ENCODE measurements around the gene FOXN3.
A peak's percentile ranks its signal among the peaks of the same experiment; 100 is the strongest.

Gene FOXN3

DNA sequence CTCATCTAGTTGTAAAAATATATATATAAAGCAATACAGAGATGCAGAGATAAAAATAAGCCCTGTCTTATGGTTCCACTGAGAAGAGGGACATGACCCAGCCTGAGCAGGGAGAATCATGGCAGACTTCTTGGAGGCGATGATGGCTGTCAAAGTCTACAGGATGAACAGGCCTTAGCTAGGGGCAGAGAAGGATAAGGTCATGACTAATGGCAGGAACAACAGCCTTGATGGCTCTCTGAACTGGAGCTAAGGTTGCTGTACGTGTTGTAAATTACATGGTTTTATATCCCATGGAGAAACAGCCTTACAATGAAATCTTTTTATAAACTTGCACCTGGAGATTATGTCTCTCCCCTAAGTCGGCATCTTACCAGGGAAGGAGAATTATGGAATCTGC lies 32.4 kb downstream of the FOXN3 start:
- H3K4me1 ChIP-seq (ENCODE audit: low read length) = peaks cover 23% of the 10 kb centered on the region
- TF ChIP-seq, protein P1, sequence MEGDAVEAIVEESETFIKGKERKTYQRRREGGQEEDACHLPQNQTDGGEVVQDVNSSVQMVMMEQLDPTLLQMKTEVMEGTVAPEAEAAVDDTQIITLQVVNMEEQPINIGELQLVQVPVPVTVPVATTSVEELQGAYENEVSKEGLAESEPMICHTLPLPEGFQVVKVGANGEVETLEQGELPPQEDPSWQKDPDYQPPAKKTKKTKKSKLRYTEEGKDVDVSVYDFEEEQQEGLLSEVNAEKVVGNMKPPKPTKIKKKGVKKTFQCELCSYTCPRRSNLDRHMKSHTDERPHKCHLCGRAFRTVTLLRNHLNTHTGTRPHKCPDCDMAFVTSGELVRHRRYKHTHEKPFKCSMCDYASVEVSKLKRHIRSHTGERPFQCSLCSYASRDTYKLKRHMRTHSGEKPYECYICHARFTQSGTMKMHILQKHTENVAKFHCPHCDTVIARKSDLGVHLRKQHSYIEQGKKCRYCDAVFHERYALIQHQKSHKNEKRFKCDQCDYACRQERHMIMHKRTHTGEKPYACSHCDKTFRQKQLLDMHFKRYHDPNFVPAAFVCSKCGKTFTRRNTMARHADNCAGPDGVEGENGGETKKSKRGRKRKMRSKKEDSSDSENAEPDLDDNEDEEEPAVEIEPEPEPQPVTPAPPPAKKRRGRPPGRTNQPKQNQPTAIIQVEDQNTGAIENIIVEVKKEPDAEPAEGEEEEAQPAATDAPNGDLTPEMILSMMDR (IDR thresholded peaks at IDR 0.05; ENCODE audit: low read depth, low read length) = no peak
- TF ChIP-seq EZH2phosphoT487 (IDR thresholded peaks at IDR 0.05; ENCODE audit: low read depth) = no peak
- peak overlapping the region; percentile 23; the same call in 1 of the 2 replicates for H3K27ac ChIP-seq (ENCODE audit: low read length)
- peaks cover 9% of the 10 kb centered on the region; the same call in 1 of the 2 replicates for H3K9me3 ChIP-seq (ENCODE audit: insufficient read depth, low read length)
- no peak overlapping the region for H2AFZ ChIP-seq (ENCODE audit: low read depth, low read length)
- peaks cover 21% of the 10 kb centered on the region for H3K79me2 ChIP-seq (ENCODE audit: low read length)
- peaks cover 8% of the 10 kb centered on the region for H3K36me3 ChIP-seq (replicated peaks; ENCODE audit: low read depth, low read length)
- peaks cover 56% of the 10 kb centered on the region for H4K20me1 ChIP-seq (ENCODE audit: insufficient read depth, low read length)
- H3K9ac ChIP-seq (ENCODE audit: low read length) = no peak overlapping the region
- H3K4me2 ChIP-seq (ENCODE audit: low read length) = peak overlapping the region; percentile 48
- H3K27me3 ChIP-seq (ENCODE audit: low read depth, low read length) = no peaks in the 10 kb centered on the region; the same call in 1 of the 2 replicates
- 0 out of 2 replicates have a peak overlapping the region, but pooled peaks have one; percentile 9 for H3K4me3 ChIP-seq (ENCODE audit: low read length)

- Histone ChIP-seq H3K4me3 (ENCODE audit: low read length) (0 out of 2 replicates have a peak overlapping the region, but pooled peaks have one; percentile 9), H3K9me3 (ENCODE audit: insufficient read depth, low read length) (peaks cover 9% of the 10 kb centered on the region; the same call in 1 of the 2 replicates), H3K4me2 (ENCODE audit: low read length) (peak overlapping the region; percentile 48), H4K20me1 (ENCODE audit: insufficient read depth, low read length) (peaks cover 59% of the 10 kb centered on the region), H3K27me3 (ENCODE audit: low read depth, low read length) (no peaks in the 10 kb centered on the region; the same call in 1 of the 2 replicates), H2AFZ (ENCODE audit: low read depth, low read length) (no peak overlapping the region), H3K27ac (ENCODE audit: low read length) (peak overlapping the region; percentile 23; the same call in 1 of the 2 replicates), H3K79me2 (ENCODE audit: low read length) (peaks cover 21% of the 10 kb centered on the region), H3K4me1 (ENCODE audit: low read length) (peaks cover 23% of the 10 kb centered on the region), H3K9ac (ENCODE audit: low read length) (no peak overlapping the region), H3K36me3 (replicated peaks; ENCODE audit: low read depth, low read length) (peaks cover 8% of the 10 kb centered on the region)
- no peak for TF ChIP-seq EZH2phosphoT487 (IDR thresholded peaks at IDR 0.05; ENCODE audit: low read depth)
- TF ChIP-seq, protein P1 (IDR thresholded peaks at IDR 0.05; ENCODE audit: low read depth, low read length) = no peak
Observed at GRCh38 chr14:89384023-89384422, 33.0 kb downstream of the FOXN3 start.

GRCh38 chr14:89382901-89383845 lies 33.9 kb downstream of the FOXN3 start:
- no peak overlapping the region for H3K4me3 ChIP-seq (ENCODE audit: low read length)
- H4K20me1 ChIP-seq (ENCODE audit: insufficient read depth, low read length) = peaks cover 61% of the 10 kb centered on the region
- H3K36me3 ChIP-seq (replicated peaks; ENCODE audit: low read depth, low read length) = peaks cover 8% of the 10 kb centered on the region
- no peaks in the 10 kb centered on the region; the same call in 1 of the 2 replicates for H3K27me3 ChIP-seq (ENCODE audit: low read depth, low read length)
- H3K79me2 ChIP-seq (ENCODE audit: low read length) = peaks cover 21% of the 10 kb centered on the region
- H2AFZ ChIP-seq (ENCODE audit: low read depth, low read length) = no peak overlapping the region
- peaks cover 9% of the 10 kb centered on the region; the same call in 1 of the 2 replicates for H3K9me3 ChIP-seq (ENCODE audit: insufficient read depth, low read length)
- H3K9ac ChIP-seq (ENCODE audit: low read length) = no peak overlapping the region
- H3K4me1 ChIP-seq (ENCODE audit: low read length) = peaks cover 26% of the 10 kb centered on the region
- TF ChIP-seq, protein P1 (IDR thresholded peaks at IDR 0.05; ENCODE audit: low read depth, low read length) = no peak
- TF ChIP-seq EZH2phosphoT487 (IDR thresholded peaks at IDR 0.05; ENCODE audit: low read depth) = no peak
- peak overlapping the region; percentile 48 for H3K4me2 ChIP-seq (ENCODE audit: low read length)
- H3K27ac ChIP-seq (ENCODE audit: low read length) = no peak overlapping the region; the same call in 1 of the 2 replicates

DNA sequence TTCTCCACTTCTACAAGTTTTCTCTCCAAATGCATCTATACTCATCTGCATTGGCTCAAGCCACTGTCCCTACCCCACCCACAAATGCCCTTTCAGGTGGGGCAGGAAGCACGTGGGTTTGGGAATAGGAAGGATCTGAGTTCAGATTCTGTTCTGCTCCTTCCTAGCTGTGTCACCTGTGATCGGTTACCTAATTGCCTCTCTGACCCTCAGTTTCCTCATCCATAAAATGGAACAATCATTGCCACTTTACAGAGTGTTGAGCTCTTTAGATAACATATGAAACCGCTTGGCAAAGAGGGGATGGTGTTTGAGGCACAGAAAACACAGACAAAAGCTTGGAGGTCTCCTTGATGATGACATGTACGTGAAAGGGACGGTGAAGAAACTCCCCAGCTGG lies 34.5 kb downstream of the FOXN3 start:
- no peak overlapping the region for H3K4me2 ChIP-seq (ENCODE audit: low read length)
- H3K9me3 ChIP-seq (ENCODE audit: insufficient read depth, low read length) = peaks cover 9% of the 10 kb centered on the region; the same call in 1 of the 2 replicates
- H3K4me3 ChIP-seq (ENCODE audit: low read length) = no peak overlapping the region
- peaks cover 30% of the 10 kb centered on the region for H3K4me1 ChIP-seq (ENCODE audit: low read length)
- H2AFZ ChIP-seq (ENCODE audit: low read depth, low read length) = no peak overlapping the region
- TF ChIP-seq, protein P1 (IDR thresholded peaks at IDR 0.05; ENCODE audit: low read depth, low read length) = no peak
- TF ChIP-seq EZH2phosphoT487 (IDR thresholded peaks at IDR 0.05; ENCODE audit: low read depth) = no peak
- H3K27me3 ChIP-seq (ENCODE audit: low read depth, low read length) = no peaks in the 10 kb centered on the region; the same call in 1 of the 2 replicates
- peaks cover 8% of the 10 kb centered on the region for H3K36me3 ChIP-seq (replicated peaks; ENCODE audit: low read depth, low read length)
- H4K20me1 ChIP-seq (ENCODE audit: insufficient read depth, low read length) = peaks cover 65% of the 10 kb centered on the region
- no peak overlapping the region for H3K9ac ChIP-seq (ENCODE audit: low read length)
- H3K79me2 ChIP-seq (ENCODE audit: low read length) = peaks cover 21% of the 10 kb centered on the region
- no peak overlapping the region for H3K27ac ChIP-seq (ENCODE audit: low read length)

Data from OCI-LY3 (cell line).